H9 (cell line): Measurements from ENCODE around the gene MKRN1. TPM values are rescaled to one million over a fixed set of nuclear protein-coding genes. Genes with fewer than 3 reads are reported as not detected.

Experiments
- DNase-seq: peaks from one replicate; pipeline ENCODE4 v3.0.0-alpha.2; 2017
- H2AFZ ChIP-seq: one replicate; pipeline ENCODE4 v1.6.1; 2013; ENCODE audit warnings: mild to moderate bottlenecking, low read length, control low read depth, moderate library complexity
- H2AK5ac ChIP-seq: 2 replicates; pipeline ENCODE4 v1.6.1; 2013; ENCODE audit warnings: low read length, control low read depth, mixed read lengths; ENCODE audit not compliant: insufficient read length
- H2BK120ac ChIP-seq: one replicate; pipeline ENCODE4 v1.6.1; 2013; ENCODE audit warnings: low read depth, mild to moderate bottlenecking, low read length, control low read depth, inconsistent platforms; ENCODE audit not compliant: poor library complexity, severe bottlenecking
- H2BK12ac ChIP-seq: 2 replicates; pipeline ENCODE4 v1.6.1; 2013; ENCODE audit warnings: low read length, control low read depth, mixed read lengths, low read depth; ENCODE audit not compliant: insufficient read length
- H2BK15ac ChIP-seq: 2 replicates; pipeline ENCODE4 v1.6.1; 2013; ENCODE audit warnings: low read depth, low read length, control low read depth
- H2BK20ac ChIP-seq: one replicate; pipeline ENCODE4 v1.6.1; 2013; ENCODE audit warnings: low read depth, mild to moderate bottlenecking, low read length, control low read depth, inconsistent platforms; ENCODE audit not compliant: poor library complexity, severe bottlenecking
- H2BK5ac ChIP-seq: 2 replicates; pipeline ENCODE4 v1.6.1; 2013; ENCODE audit warnings: low read length, control low read depth, mixed read lengths; ENCODE audit not compliant: insufficient read length
- H3K14ac ChIP-seq: 2 replicates; pipeline ENCODE4 v1.6.1; 2013; ENCODE audit warnings: low read length, control low read depth; ENCODE audit not compliant: insufficient read depth
- H3K18ac ChIP-seq: 2 replicates; pipeline ENCODE4 v1.6.1; 2013; ENCODE audit warnings: low read depth, mild to moderate bottlenecking, mixed read lengths, low read length, control low read depth; ENCODE audit not compliant: insufficient read length
- H3K23ac ChIP-seq: 2 replicates; pipeline ENCODE4 v1.6.1; 2013; ENCODE audit warnings: low read length, control low read depth, mixed read lengths, low read depth; ENCODE audit not compliant: insufficient read length
- H3K23me2 ChIP-seq: 2 replicates; pipeline ENCODE4 v1.6.1; 2013; ENCODE audit warnings: low read depth, mild to moderate bottlenecking, mixed read lengths, low read length, control low read depth; ENCODE audit not compliant: insufficient read length, poor library complexity, severe bottlenecking
- H3K27ac ChIP-seq: 2 replicates; pipeline ENCODE4 v1.5.1; 2013; ENCODE audit warnings: low read length, control low read depth, mixed read lengths, low read depth; ENCODE audit not compliant: insufficient read length
- H3K27me3 ChIP-seq: 2 replicates; pipeline ENCODE4 v1.6.1; 2013; ENCODE audit warnings: low read length, control low read depth, inconsistent platforms; ENCODE audit not compliant: insufficient read depth
- H3K4ac ChIP-seq: 2 replicates; pipeline ENCODE4 v1.6.1; 2013; ENCODE audit warnings: low read depth, mild to moderate bottlenecking, control low read depth, inconsistent platforms, low read length, moderate library complexity
- H3K4me1 ChIP-seq: 2 replicates; pipeline ENCODE4 v1.6.1; 2013; ENCODE audit warnings: low read length, control low read depth, inconsistent platforms; ENCODE audit not compliant: insufficient read depth
- H3K4me2 ChIP-seq: 2 replicates; pipeline ENCODE4 v1.6.1; 2013; ENCODE audit warnings: low read length, control low read depth, mixed read lengths; ENCODE audit not compliant: insufficient read length, insufficient read depth
- H3K56ac ChIP-seq: 2 replicates; pipeline ENCODE4 v1.6.1; 2013; ENCODE audit warnings: low read depth, mild to moderate bottlenecking, mixed read lengths, low read length, control low read depth; ENCODE audit not compliant: insufficient read length
- H3K79me1 ChIP-seq: 2 replicates; pipeline ENCODE4 v1.6.1; 2013; ENCODE audit warnings: low read depth, mild to moderate bottlenecking, moderate library complexity, low read length, control low read depth, inconsistent platforms; ENCODE audit not compliant: insufficient read depth, poor library complexity, severe bottlenecking
- H3K79me2 ChIP-seq: 2 replicates; pipeline ENCODE4 v1.6.1; 2013; ENCODE audit warnings: low read length, control low read depth, inconsistent platforms; ENCODE audit not compliant: insufficient read depth
- H3K9ac ChIP-seq: 2 replicates; pipeline ENCODE4 v1.6.1; 2013; ENCODE audit warnings: low read length, control low read depth, mixed read lengths; ENCODE audit not compliant: insufficient read length; ENCODE audit errors: extremely low read depth
- H3K9me3 ChIP-seq: one replicate; pipeline ENCODE4 v1.6.1; 2013; ENCODE audit warnings: low read depth, low read length, inconsistent platforms; ENCODE audit not compliant: control insufficient read depth
- H3T11ph ChIP-seq: one replicate; pipeline ENCODE4 v1.6.1; 2013; ENCODE audit warnings: mild to moderate bottlenecking, low read length, control low read depth, inconsistent platforms
- H4K20me1 ChIP-seq: one replicate; pipeline ENCODE4 v1.6.1; 2013; ENCODE audit not compliant: control insufficient read depth, insufficient read length, insufficient read depth
- H4K5ac ChIP-seq: 2 replicates; pipeline ENCODE4 v1.6.1; 2013; ENCODE audit warnings: low read depth, mild to moderate bottlenecking, mixed read lengths, low read length, control low read depth; ENCODE audit not compliant: insufficient read length
- H4K8ac ChIP-seq: replicated peaks from 2 replicates; pipeline ENCODE4 v1.6.1; 2013; ENCODE audit warnings: low read length, control low read depth, mixed read lengths, low read depth; ENCODE audit not compliant: insufficient read length
- H4K91ac ChIP-seq: 2 replicates; pipeline ENCODE4 v1.6.1; 2013; ENCODE audit warnings: low read depth, mild to moderate bottlenecking, moderate library complexity, mixed read lengths, low read length, control low read depth; ENCODE audit not compliant: insufficient read length
- H3K27ac Mint-ChIP-seq, 3 experiments: 2 replicates in 2 of 3; 3 replicates in 1 of 3; pipeline ENCODE4 v1.8.0; 2020 to 2021; ENCODE audit warnings: mixed read lengths in 3 of 3, mild to moderate bottlenecking in 1 of 3, moderate library complexity in 1 of 3
- H3K27me3 Mint-ChIP-seq: 2 replicates; pipeline ENCODE4 v1.8.0; 2021; ENCODE audit warnings: low read depth, mild to moderate bottlenecking, moderate library complexity, mixed read lengths
- H3K36me3 Mint-ChIP-seq, 3 experiments: 2 replicates in 2 of 3; 3 replicates in 1 of 3; pipeline ENCODE4 v1.8.0; 2020 to 2021; ENCODE audit warnings: low read depth in 3 of 3, mixed read lengths in 3 of 3; ENCODE audit not compliant: insufficient read depth in 1 of 3
- H3K4me1 Mint-ChIP-seq, 2 experiments: 2 replicates each; pipeline ENCODE4 v1.8.0; 2020; ENCODE audit warnings: mixed read lengths in 2 of 2
- H3K4me3 Mint-ChIP-seq, 2 experiments: 2 replicates in 1 of 2; 3 replicates in 1 of 2; pipeline ENCODE4 v1.8.0; 2020 to 2021; ENCODE audit warnings: mild to moderate bottlenecking in 2 of 2, mixed read lengths in 2 of 2, moderate library complexity in 1 of 2
- H3K9me3 Mint-ChIP-seq, 2 experiments: 2 replicates in 1 of 2; 3 replicates in 1 of 2; pipeline ENCODE4 v1.8.0; 2020; ENCODE audit warnings: mild to moderate bottlenecking in 2 of 2, mixed read lengths in 2 of 2, moderate library complexity in 1 of 2
- WGBS: extraction: QIAGEN DNeasy Blood & Tissue Kit; methylation state at CpG from one replicate; pipeline ENCODE4 v1.1.7; 2013; ENCODE audit warnings: missing lambda C conversion rate, low lambda C conversion rate, mixed read lengths; ENCODE audit not compliant: insufficient read length; ENCODE audit errors: extremely low coverage; 5-methylcytosine and 5-hydroxymethylcytosine counted together
- total RNA-seq: library from RNA; stranded (reverse); gene quantifications from 2 replicates; pipeline ENCODE4 v1.2.1, GENCODE V29; 2021
- TF ChIP-seq, protein P1 (sequence below): fragments of 200-600 bp; sonication (generic); conservative IDR thresholded peaks from 3 replicates; pipeline ENCODE4 v1.8.0; 2021; ENCODE audit warnings: antibody characterized with exemption, mild to moderate bottlenecking

MKRN1 gene
- total RNA-seq, 1 experiment from 2014 or later, result 106 TPM

DNA sequence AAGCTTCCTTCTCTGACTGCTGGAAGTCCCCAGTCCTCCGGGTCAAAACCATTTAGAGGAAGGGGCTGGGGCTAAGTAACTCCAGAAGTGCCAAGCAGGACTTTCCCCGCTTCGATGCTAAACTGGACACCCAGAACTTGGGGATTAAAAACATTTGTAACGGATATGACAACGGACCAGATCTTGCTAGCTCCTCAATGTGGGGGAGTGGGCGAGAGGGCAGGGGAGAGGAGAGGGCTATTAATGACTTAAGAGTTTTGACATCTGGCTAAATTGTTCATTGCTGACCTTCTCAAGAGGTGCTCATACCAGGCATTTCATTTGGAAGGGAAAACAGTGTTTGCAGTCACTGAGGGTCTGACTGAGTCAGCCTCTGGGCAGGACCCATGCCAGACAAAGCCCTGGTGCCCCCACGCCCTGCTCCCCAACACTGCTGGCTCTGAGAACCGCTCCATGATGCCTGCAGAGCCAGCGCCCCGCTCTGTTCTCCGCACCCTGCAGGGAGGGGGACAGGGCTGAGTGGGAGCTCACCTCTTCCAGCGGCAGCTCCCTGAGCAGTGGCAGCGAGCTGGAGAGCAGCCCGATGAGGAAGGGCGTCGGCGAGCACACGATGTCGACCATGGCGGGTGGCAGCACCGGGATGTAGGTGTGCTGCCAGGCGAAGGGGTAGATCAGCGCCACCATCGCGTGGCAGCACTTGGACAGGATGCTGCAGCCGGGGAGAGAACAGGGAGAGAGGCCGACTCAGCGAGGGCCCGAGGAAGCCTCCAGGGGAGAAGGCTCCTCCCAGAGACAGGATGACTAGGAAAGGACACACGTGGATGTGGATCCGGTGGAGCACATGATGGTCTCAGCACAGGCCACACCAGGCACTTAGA is 47.7 kb upstream of the MKRN1 start:
- Histone ChIP-seq H3K9ac (no peak overlapping the region), H3K27ac (no peak overlapping the region), H3K9me3 (no peaks in the 10 kb centered on the region), H4K91ac (no peak overlapping the region), H2BK20ac (no peak overlapping the region), H3K4me2 (no peak overlapping the region), H3K79me2 (no peaks in the 10 kb centered on the region), H3K23ac (no peak overlapping the region), H4K20me1 (no peaks in the 10 kb centered on the region), H2BK5ac (no peak overlapping the region), H4K8ac (no peak overlapping the region), H3K79me1 (no peaks in the 10 kb centered on the region), H3T11ph (no peak overlapping the region), H4K5ac (no peak overlapping the region), H2AK5ac (no peak overlapping the region), H3K4ac (no peak overlapping the region), H2BK120ac (no peak overlapping the region), H2BK15ac (no peak overlapping the region; the same call in 1 of the 2 replicates), H3K56ac (no peak overlapping the region), H2BK12ac (no peak overlapping the region), H3K18ac (no peak overlapping the region), H3K23me2 (no peaks in the 10 kb centered on the region), H3K4me1 (no peaks in the 10 kb centered on the region), H3K27me3 (no peaks in the 10 kb centered on the region), H2AFZ (no peak overlapping the region), H3K14ac (no peak overlapping the region)
- TF ChIP-seq, protein P1, sequence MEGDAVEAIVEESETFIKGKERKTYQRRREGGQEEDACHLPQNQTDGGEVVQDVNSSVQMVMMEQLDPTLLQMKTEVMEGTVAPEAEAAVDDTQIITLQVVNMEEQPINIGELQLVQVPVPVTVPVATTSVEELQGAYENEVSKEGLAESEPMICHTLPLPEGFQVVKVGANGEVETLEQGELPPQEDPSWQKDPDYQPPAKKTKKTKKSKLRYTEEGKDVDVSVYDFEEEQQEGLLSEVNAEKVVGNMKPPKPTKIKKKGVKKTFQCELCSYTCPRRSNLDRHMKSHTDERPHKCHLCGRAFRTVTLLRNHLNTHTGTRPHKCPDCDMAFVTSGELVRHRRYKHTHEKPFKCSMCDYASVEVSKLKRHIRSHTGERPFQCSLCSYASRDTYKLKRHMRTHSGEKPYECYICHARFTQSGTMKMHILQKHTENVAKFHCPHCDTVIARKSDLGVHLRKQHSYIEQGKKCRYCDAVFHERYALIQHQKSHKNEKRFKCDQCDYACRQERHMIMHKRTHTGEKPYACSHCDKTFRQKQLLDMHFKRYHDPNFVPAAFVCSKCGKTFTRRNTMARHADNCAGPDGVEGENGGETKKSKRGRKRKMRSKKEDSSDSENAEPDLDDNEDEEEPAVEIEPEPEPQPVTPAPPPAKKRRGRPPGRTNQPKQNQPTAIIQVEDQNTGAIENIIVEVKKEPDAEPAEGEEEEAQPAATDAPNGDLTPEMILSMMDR, result no peak
- DNase-seq, result peak; percentile 37
- Mint-ChIP-seq H3K9me3 (no peaks in the 10 kb centered on the region), H3K4me3 (no peak overlapping the region), H3K27ac (peak overlapping the region in 1 of 3 experiments; percentile 44; a peak in 3 of 7 replicates), H3K36me3 (peaks cover 0 to 3% (median 0%) of the 10 kb centered on the region in 3 experiments; a peak in 1 of 7 replicates), H3K27me3 (no peaks in the 10 kb centered on the region), H3K4me1 (peaks cover 6 to 12% of the 10 kb centered on the region in 2 experiments; a peak in 2 of 4 replicates)
- no CpG with 5 or more reads among the region's 31 CpGs for WGBS
